PFSK-1 (cell line): ENCODE results near the gene GNAZ.
A peak's percentile ranks its signal among the peaks of the same experiment; 100 is the strongest.

Experiments
- FOXP2 ChIP-seq: optimal IDR thresholded peaks from 2 replicates; pipeline ENCODE3; 2011; ENCODE audit warnings: borderline replicate concordance, control low read depth, inconsistent platforms; ENCODE audit not compliant: insufficient read depth; ENCODE audit errors: extremely low read length, extremely low read depth
- POLR2AphosphoS5 ChIP-seq: IDR thresholded peaks from 2 replicates; pipeline ENCODE4 v1.6.1; 2012; ENCODE audit warnings: low read depth, mild to moderate bottlenecking, control low read depth, low read length, moderate library complexity
- SIN3A ChIP-seq: IDR thresholded peaks from 2 replicates; pipeline ENCODE4 v1.6.1; 2012; ENCODE audit warnings: mild to moderate bottlenecking, low read length, moderate library complexity, borderline replicate concordance; ENCODE audit not compliant: insufficient read depth
- TAF1 ChIP-seq: IDR thresholded peaks from 2 replicates; pipeline ENCODE4 v1.6.1; 2012; ENCODE audit warnings: low read length, control low read depth, borderline replicate concordance; ENCODE audit not compliant: insufficient read depth
- TF ChIP-seq, protein P1 (sequence below), 2 experiments: IDR thresholded peaks; 2 replicates each; pipeline versions ENCODE4 v1.6.1 to v1.8.0; 2011 to 2012; ENCODE audit warnings: low read depth in 2 of 2, low read length in 2 of 2, control low read depth in 1 of 2, inconsistent platforms in 1 of 2, mild to moderate bottlenecking in 1 of 2, moderate library complexity in 1 of 2; ENCODE audit not compliant: insufficient read depth in 1 of 2

The GNAZ gene

DNA sequence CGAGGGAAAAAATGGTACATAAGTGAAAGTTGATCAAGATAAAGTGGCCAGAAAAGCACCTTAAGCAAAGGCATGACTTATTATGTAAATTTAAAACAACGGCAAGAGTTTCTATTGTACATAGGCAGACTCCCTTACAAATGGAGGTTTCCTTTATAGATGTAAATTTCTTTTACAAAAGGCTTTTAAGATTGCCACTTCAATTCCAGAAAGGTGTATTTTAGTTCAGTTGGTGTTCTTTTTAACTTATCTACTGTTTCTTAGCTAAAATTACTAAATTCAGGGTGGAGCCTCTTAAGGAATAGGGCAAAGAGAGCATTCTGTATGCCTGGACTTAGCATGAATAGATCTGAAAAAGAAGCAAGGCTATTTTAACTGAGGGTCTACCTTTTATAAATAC, 24.9 kb upstream of the GNAZ start:
- TF ChIP-seq TAF1: no peak
- TF ChIP-seq, protein P1, sequence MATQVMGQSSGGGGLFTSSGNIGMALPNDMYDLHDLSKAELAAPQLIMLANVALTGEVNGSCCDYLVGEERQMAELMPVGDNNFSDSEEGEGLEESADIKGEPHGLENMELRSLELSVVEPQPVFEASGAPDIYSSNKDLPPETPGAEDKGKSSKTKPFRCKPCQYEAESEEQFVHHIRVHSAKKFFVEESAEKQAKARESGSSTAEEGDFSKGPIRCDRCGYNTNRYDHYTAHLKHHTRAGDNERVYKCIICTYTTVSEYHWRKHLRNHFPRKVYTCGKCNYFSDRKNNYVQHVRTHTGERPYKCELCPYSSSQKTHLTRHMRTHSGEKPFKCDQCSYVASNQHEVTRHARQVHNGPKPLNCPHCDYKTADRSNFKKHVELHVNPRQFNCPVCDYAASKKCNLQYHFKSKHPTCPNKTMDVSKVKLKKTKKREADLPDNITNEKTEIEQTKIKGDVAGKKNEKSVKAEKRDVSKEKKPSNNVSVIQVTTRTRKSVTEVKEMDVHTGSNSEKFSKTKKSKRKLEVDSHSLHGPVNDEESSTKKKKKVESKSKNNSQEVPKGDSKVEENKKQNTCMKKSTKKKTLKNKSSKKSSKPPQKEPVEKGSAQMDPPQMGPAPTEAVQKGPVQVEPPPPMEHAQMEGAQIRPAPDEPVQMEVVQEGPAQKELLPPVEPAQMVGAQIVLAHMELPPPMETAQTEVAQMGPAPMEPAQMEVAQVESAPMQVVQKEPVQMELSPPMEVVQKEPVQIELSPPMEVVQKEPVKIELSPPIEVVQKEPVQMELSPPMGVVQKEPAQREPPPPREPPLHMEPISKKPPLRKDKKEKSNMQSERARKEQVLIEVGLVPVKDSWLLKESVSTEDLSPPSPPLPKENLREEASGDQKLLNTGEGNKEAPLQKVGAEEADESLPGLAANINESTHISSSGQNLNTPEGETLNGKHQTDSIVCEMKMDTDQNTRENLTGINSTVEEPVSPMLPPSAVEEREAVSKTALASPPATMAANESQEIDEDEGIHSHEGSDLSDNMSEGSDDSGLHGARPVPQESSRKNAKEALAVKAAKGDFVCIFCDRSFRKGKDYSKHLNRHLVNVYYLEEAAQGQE (IDR thresholded peaks at IDR 0.05; ENCODE audit: insufficient read depth in 1 of 2, low read depth in 2 of 2, low read length in 2 of 2): no peak
- TF ChIP-seq FOXP2: no peak
- TF ChIP-seq POLR2AphosphoS5: no peak
- no peak for TF ChIP-seq SIN3A

DNA sequence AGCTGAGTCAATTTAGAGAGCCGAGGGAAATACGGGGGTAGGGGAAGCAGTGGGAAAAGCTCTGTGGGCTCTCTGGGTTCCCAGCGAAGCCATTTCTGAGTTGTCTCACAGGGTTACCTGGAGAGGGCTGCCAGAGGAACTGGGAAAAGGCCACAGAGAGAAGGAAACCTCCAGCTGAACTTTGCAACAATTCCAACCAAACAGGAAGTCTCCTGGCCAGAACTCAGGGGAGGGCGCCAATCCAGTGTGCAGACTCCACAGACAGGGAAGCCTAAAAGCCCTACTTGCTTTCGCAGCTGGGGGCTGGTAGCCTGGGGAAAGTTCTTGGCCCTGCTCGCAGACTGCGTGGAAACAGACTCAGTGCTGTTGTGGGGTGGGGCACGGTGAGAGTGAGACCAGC, 23.1 kb upstream of the GNAZ start:
- TF ChIP-seq POLR2AphosphoS5 (no peak), SIN3A (no peak), FOXP2 (no peak), TAF1 (no peak)
- TF ChIP-seq, protein P1 (IDR thresholded peaks at IDR 0.05; ENCODE audit: insufficient read depth in 1 of 2, low read depth in 2 of 2, low read length in 2 of 2): no peak

DNA sequence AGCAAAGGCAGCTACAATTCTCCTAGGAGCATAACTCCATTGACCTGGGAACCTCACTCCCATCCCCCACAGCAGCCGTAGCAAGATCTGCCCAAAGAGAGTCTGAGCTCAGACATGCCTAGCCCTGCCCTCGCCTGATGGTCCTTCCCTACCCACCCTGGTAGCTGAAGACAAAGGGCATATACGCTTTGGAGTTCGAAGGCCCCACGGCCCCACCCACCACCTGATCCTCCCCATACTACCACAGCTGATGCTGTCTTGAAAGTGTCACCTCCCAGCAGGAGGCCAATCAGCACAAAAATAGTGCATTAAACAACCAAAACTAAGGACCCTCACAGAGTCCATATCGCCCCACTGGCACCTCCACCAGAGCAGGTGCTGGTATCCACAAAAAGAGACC, 22.6 kb upstream of the GNAZ start:
- TF ChIP-seq FOXP2 (no peak), POLR2AphosphoS5 (no peak), TAF1 (no peak), SIN3A (no peak)
- TF ChIP-seq, protein P1 (IDR thresholded peaks at IDR 0.05; ENCODE audit: insufficient read depth in 1 of 2, low read depth in 2 of 2, low read length in 2 of 2): no peak

DNA sequence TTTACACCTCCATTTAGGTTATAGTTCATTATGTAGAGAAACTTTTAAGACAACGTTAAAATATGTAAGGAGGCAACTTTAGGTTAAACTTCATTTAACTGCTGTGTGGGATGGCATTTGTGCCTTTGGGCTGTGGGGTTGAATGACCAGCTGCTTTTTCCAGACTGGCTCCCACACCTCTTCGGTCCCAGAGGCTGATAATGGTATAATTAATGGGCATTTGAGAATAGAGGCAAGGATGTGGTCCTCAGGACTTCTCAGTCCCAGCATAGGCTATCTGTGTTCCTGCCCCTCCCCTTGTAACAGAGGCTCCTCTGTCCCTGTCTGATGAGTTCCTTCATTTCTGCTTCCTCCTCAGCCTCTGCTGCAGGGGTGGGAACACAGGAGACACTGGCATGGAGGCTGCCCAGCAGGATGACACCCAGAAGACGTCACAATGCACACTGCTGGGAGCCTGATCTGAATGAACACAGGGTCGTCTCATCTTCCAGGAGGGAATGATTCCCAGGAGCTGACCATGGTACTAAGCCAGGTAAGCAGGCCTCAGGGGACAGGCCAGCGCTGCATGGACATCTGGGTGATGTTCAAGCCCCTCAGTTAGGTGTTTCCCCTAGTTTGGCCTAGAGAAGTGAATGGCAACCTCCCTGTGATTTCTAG, 17.1 kb upstream of the GNAZ start:
- TF ChIP-seq POLR2AphosphoS5: no peak
- TF ChIP-seq TAF1: no peak
- TF ChIP-seq, protein P1 (IDR thresholded peaks at IDR 0.05; ENCODE audit: insufficient read depth in 1 of 2, low read depth in 2 of 2, low read length in 2 of 2): peak; percentile 61 to 84
